ENCODE data around the gene CCDC81. TPM values are rescaled to one million over a fixed set of nuclear protein-coding genes. Genes with fewer than 3 reads are reported as not detected.

Gene CCDC81
- total RNA-seq, 2 experiments from 2014 or later: 0.27 to 0.47 TPM

GRCh38 chr11:86446924-86447285 is 72.2 kb downstream of the CCDC81 start:
- intact Hi-C loops (cut with DNase I, micrococcal nuclease): no loop called here
- Mint-ChIP-seq H3K27ac (no peak overlapping the region), H3K4me1 (ENCODE audit: low read depth) (no peaks in the 10 kb centered on the region), H3K27me3 (no peaks in the 10 kb centered on the region), H3K36me3 (ENCODE audit: low read depth) (no peaks in the 10 kb centered on the region), H3K9me3 (no peaks in the 10 kb centered on the region), H3K4me3 (no peak overlapping the region)
- Histone ChIP-seq H3K27ac (ENCODE audit: low read depth in 1 of 2, low read length in 2 of 2) (no peak overlapping the region), H3K36me3 (ENCODE audit: insufficient read depth, low read length) (no peaks in the 10 kb centered on the region), H3K9me3 (ENCODE audit: control insufficient read depth in 1 of 2, insufficient read depth in 1 of 2, low read length in 2 of 2) (no peaks in the 10 kb centered on the region), H3K27me3 (ENCODE audit: control insufficient read depth in 1 of 2, insufficient read depth in 2 of 2, low read length in 2 of 2) (no peaks in the 10 kb centered on the region), H3K4me3 (ENCODE audit: low read length) (no peak overlapping the region), H3K4me1 (ENCODE audit: insufficient read depth, low read length) (no peaks in the 10 kb centered on the region)
- no peak for TF ChIP-seq CTCF (IDR thresholded peaks at IDR 0.05)
- no peak for ATAC-seq (ENCODE audit: poor library complexity)
- ChIA-PET POLR2A (no interaction called here), CTCF (no interaction called here)
- no peak for DNase-seq

DNA sequence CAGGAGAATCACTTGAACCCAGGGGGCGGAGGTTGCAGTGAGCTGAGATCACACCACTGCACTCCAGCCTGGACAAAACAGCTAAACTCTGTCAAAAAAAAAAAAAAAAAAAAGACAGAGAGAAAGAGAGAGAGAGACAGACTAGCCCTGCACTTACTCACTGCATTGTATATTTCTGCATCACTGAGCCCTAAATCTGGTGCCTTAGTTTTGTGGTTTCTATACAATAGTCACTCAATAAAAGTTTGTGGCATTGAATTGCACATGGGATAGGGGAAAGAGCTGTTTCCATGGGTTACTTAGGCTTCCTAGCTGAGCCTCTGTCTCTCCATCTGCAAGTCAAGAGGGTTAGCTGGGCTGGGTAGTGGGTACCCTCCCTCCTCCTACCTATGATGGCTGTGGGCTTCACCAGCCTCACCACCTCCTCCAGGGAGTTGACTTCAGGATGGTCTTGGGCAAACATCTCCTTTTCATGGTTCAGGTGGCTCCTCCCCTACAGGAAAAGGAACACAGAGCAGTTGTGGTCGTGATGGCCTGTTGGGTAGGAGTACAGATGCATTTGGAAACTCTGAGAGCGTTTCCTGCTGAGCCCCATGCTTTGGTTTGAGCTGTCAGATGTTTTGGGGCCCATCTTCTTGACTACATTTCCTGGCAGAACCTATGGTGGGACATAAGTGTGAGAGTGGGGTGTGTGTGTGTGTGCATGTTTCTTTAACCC is 73.2 kb downstream of the CCDC81 start:
- no peaks in the 10 kb centered on the region for H3K9me3 ChIP-seq (ENCODE audit: control insufficient read depth in 1 of 2, insufficient read depth in 1 of 2, low read length in 2 of 2)
- H3K36me3 ChIP-seq (ENCODE audit: insufficient read depth, low read length): no peaks in the 10 kb centered on the region
- Mint-ChIP-seq H3K4me1 (ENCODE audit: low read depth) (no peaks in the 10 kb centered on the region), H3K9me3 (no peaks in the 10 kb centered on the region), H3K36me3 (ENCODE audit: low read depth) (no peaks in the 10 kb centered on the region), H3K27me3 (no peaks in the 10 kb centered on the region), H3K4me3 (no peak overlapping the region), H3K27ac (no peak overlapping the region)
- H3K27me3 ChIP-seq (ENCODE audit: control insufficient read depth in 1 of 2, insufficient read depth in 2 of 2, low read length in 2 of 2): no peaks in the 10 kb centered on the region
- no peak overlapping the region for H3K4me3 ChIP-seq (ENCODE audit: low read length)
- CTCF ChIA-PET: interaction anchor here (0.7 to 0.8 kb wide), 2 partner anchors 32 to 830 kb away, joined by 3 read pairs; no protein-coding TSS in a partner anchor
- H3K27ac ChIP-seq (ENCODE audit: low read depth in 1 of 2, low read length in 2 of 2): no peak overlapping the region
- ATAC-seq (ENCODE audit: poor library complexity) (no peak), DNase-seq (no peak)
- intact Hi-C loops (cut with DNase I, micrococcal nuclease): no loop called here
- TF ChIP-seq CTCF (IDR thresholded peaks at IDR 0.05): no peak
- H3K4me1 ChIP-seq (ENCODE audit: insufficient read depth, low read length): no peaks in the 10 kb centered on the region
- POLR2A ChIA-PET: no interaction called here

GRCh38 chr11:86449993-86450629 is 75.4 kb downstream of the CCDC81 start:
- Mint-ChIP-seq H3K27ac (no peak overlapping the region), H3K4me3 (no peak overlapping the region), H3K27me3 (no peaks in the 10 kb centered on the region), H3K36me3 (ENCODE audit: low read depth) (no peaks in the 10 kb centered on the region), H3K9me3 (no peaks in the 10 kb centered on the region), H3K4me1 (ENCODE audit: low read depth) (no peaks in the 10 kb centered on the region)
- H3K27me3 ChIP-seq (ENCODE audit: control insufficient read depth in 1 of 2, insufficient read depth in 2 of 2, low read length in 2 of 2): no peaks in the 10 kb centered on the region
- no peak overlapping the region for H3K27ac ChIP-seq (ENCODE audit: low read depth in 1 of 2, low read length in 2 of 2)
- ATAC-seq (ENCODE audit: poor library complexity) (no peak), DNase-seq (no peak)
- ChIA-PET POLR2A (no interaction called here), CTCF (no interaction called here)
- H3K4me1 ChIP-seq (ENCODE audit: insufficient read depth, low read length): no peaks in the 10 kb centered on the region
- no peak overlapping the region for H3K4me3 ChIP-seq (ENCODE audit: low read length)
- H3K9me3 ChIP-seq (ENCODE audit: control insufficient read depth in 1 of 2, insufficient read depth in 1 of 2, low read length in 2 of 2): no peaks in the 10 kb centered on the region
- H3K36me3 ChIP-seq (ENCODE audit: insufficient read depth, low read length): no peaks in the 10 kb centered on the region
- no peak for TF ChIP-seq CTCF (IDR thresholded peaks at IDR 0.05)
- intact Hi-C loops (cut with DNase I, micrococcal nuclease): loop anchor here in 1 of 2 experiments (10.0 kb wide), 2 partner anchors 465 to 855 kb away; no protein-coding TSS in a partner anchor
